A549 (cell line): ENCODE measurements around the gene ERI2. TPM values are rescaled to one million over a fixed set of nuclear protein-coding genes. Genes with fewer than 3 reads are reported as not detected.

Source experiments
- ATAC-seq, 2 experiments: fragments of 200-7000 bp in 1 of 2; fragments of >200 bp in 1 of 2; cut with Nextera tagmentation in 1 of 2; cut with Tn5 transposase in 1 of 2; 3 replicates each; pipeline versions ENCODE4 v1.8.0 to v1.9.1; 2018 to 2020; ENCODE audit warnings: mild to moderate bottlenecking in 1 of 2, moderate library complexity in 1 of 2
- CTCF ChIA-PET: fragments of 300-600 bp; sonication (Branson Sonifier 250); formaldehyde crosslinking; extraction: SDS; loops from one replicate; lab custom pipeline; 2021; ENCODE audit warnings: antibody characterized with exemption, inconsistent platforms; lab: Yijun Ruan, JAX
- POLR2A ChIA-PET: fragments of 350-600 bp; formaldehyde crosslinking; extraction: SDS; loops from one replicate; lab custom pipeline; 2021; ENCODE audit warnings: antibody characterized with exemption, inconsistent platforms; lab: Yijun Ruan, JAX
- DNase-seq, 2 experiments: peaks; one replicate each; pipeline versions ENCODE4 v3.0.0 to v3.0.0-alpha.2; 2011 to 2016; ENCODE audit warnings: low read depth in 1 of 2, low spot score in 1 of 2
- FAIRE-seq: peaks from 2 replicates; lab custom pipeline; 2011; peaks lifted over from hg19 to GRCh38; lab: Jason Lieb, UNC
- H3K27ac ChIP-seq, 2 experiments: fragments of >200 bp; sonication (Bioruptor Twin); formaldehyde crosslinking; 3 replicates each; pipeline ENCODE4 v1.5.1; 2016 to 2017
- H3K4me1 ChIP-seq: fragments of >200 bp; sonication (Bioruptor Twin); formaldehyde crosslinking; 3 replicates; pipeline ENCODE4 v1.6.1; 2016
- H3K4me2 ChIP-seq: fragments of >200 bp; sonication (Bioruptor Twin); formaldehyde crosslinking; 3 replicates; pipeline ENCODE4 v1.6.1; 2016
- H3K4me3 ChIP-seq: fragments of >200 bp; sonication (Bioruptor Twin); formaldehyde crosslinking; 3 replicates; pipeline ENCODE4 v1.5.1; 2016
- H3K9me3 ChIP-seq: fragments of >200 bp; sonication (Bioruptor Twin); formaldehyde crosslinking; 3 replicates; pipeline ENCODE4 v1.6.1; 2016
- BHLHE40 ChIP-seq: IDR thresholded peaks from 2 replicates; pipeline ENCODE4 v1.6.1; 2012; ENCODE audit warnings: low read depth, low read length, inconsistent platforms
- CBX2 ChIP-seq: fragments of 200-600 bp; sonication (generic); IDR thresholded peaks from 2 replicates; pipeline ENCODE4 v1.6.1; 2016; ENCODE audit warnings: low read depth, mild to moderate bottlenecking, borderline replicate concordance
- CBX8 ChIP-seq: fragments of 200-600 bp; sonication (generic); IDR thresholded peaks from 2 replicates; pipeline ENCODE4 v1.6.1; 2016
- CEBPB ChIP-seq, 2 experiments: fragments of >200 bp in 1 of 2; sonication (Bioruptor Twin) in 1 of 2; formaldehyde crosslinking in 1 of 2; IDR thresholded peaks; 2 replicates each; pipeline ENCODE4 v1.6.1; 2012 to 2016
- CTCF ChIP-seq: fragments of >200 bp; sonication (Bioruptor Twin); formaldehyde crosslinking; IDR thresholded peaks from 3 replicates; pipeline ENCODE4 v1.5.1; 2016
- EP300 ChIP-seq, 2 experiments: fragments of >200 bp; sonication (Bioruptor Twin); formaldehyde crosslinking; IDR thresholded peaks; 2 replicates in 1 of 2; 3 replicates in 1 of 2; pipeline ENCODE4 v1.6.1; 2016 to 2017
- FOXS1 ChIP-seq: fragments of 250-450 bp; sonication (Bioruptor Pico); IDR thresholded peaks from 2 replicates; pipeline ENCODE4 v1.5.0; 2020; ENCODE audit warnings: mild to moderate bottlenecking, moderate library complexity
- HOXA7 ChIP-seq: fragments of 250-450 bp; sonication (Bioruptor Pico); IDR thresholded peaks from 2 replicates; pipeline ENCODE4 v1.5.0; 2020; ENCODE audit warnings: mild to moderate bottlenecking, moderate library complexity
- JUNB ChIP-seq: fragments of >200 bp; sonication (Bioruptor Twin); formaldehyde crosslinking; IDR thresholded peaks from 2 replicates; pipeline ENCODE4 v1.6.1; 2016
- KDM1A ChIP-seq: fragments of 200-600 bp; sonication (generic); IDR thresholded peaks from 2 replicates; pipeline ENCODE4 v1.6.1; 2016; ENCODE audit warnings: low read depth, mild to moderate bottlenecking
- MAFK ChIP-seq: fragments of 450-650 bp; IDR thresholded peaks from 2 replicates; pipeline ENCODE4 v1.6.1; 2014; ENCODE audit not compliant: partially characterized antibody
- MAZ ChIP-seq: fragments of 150-350 bp; IDR thresholded peaks from 2 replicates; pipeline ENCODE4 v1.6.1; 2014; ENCODE audit warnings: antibody characterized with exemption, low read depth, low read length, borderline replicate concordance
- MYC ChIP-seq: IDR thresholded peaks from 2 replicates; pipeline ENCODE4 v1.6.1; 2012; ENCODE audit warnings: mild to moderate bottlenecking, inconsistent platforms, low read length, improper control_type of control experiment, borderline replicate concordance
- NFE2L2 ChIP-seq: fragments of 150-350 bp; conservative IDR thresholded peaks from 2 replicates; pipeline ENCODE4 v1.6.1; 2014; ENCODE audit warnings: low read length
- NPAS2 ChIP-seq: fragments of 250-450 bp; sonication (Bioruptor Pico); IDR thresholded peaks from 2 replicates; pipeline ENCODE4 v1.8.0; 2022; ENCODE audit warnings: mild to moderate bottlenecking, moderate library complexity, borderline replicate concordance
- PBX3 ChIP-seq: IDR thresholded peaks from 2 replicates; pipeline ENCODE4 v1.6.1; 2012
- PHF8 ChIP-seq: fragments of 200-600 bp; sonication (generic); IDR thresholded peaks from 2 replicates; pipeline ENCODE4 v1.6.1; 2016; ENCODE audit warnings: low read depth, mild to moderate bottlenecking, antibody characterized with exemption, moderate library complexity, borderline replicate concordance
- RAD21 ChIP-seq, 2 experiments: fragments of >200 bp in 1 of 2; sonication (Bioruptor Twin) in 1 of 2; formaldehyde crosslinking in 1 of 2; IDR thresholded peaks in 1 of 2; conservative IDR thresholded peaks in 1 of 2; 2 replicates in 1 of 2; 3 replicates in 1 of 2; pipeline ENCODE4 v1.6.1; 2012 to 2018; ENCODE audit warnings: inconsistent platforms in 1 of 2
- RFX5 ChIP-seq: fragments of 450-650 bp; IDR thresholded peaks from 2 replicates; pipeline ENCODE4 v1.7.1; 2014; ENCODE audit warnings: antibody characterized with exemption, mild to moderate bottlenecking, moderate library complexity
- RNF2 ChIP-seq: fragments of 200-600 bp; sonication (generic); IDR thresholded peaks from 2 replicates; pipeline ENCODE4 v1.6.1; 2016; ENCODE audit warnings: low read depth, mild to moderate bottlenecking, antibody characterized with exemption, moderate library complexity, borderline replicate concordance
- SMC3 ChIP-seq: fragments of >200 bp; sonication (Bioruptor Twin); formaldehyde crosslinking; IDR thresholded peaks from 3 replicates; pipeline ENCODE4 v1.6.1; 2018; ENCODE audit warnings: inconsistent platforms
- TFCP2L1 ChIP-seq: fragments of 250-450 bp; sonication (Bioruptor Pico); IDR thresholded peaks from 2 replicates; pipeline ENCODE4 v1.5.0; 2021; ENCODE audit warnings: mild to moderate bottlenecking
- TP53 ChIP-seq: fragments of 250-450 bp; sonication (Bioruptor Pico); IDR thresholded peaks from 2 replicates; pipeline ENCODE4 v1.5.0; 2021; ENCODE audit warnings: mild to moderate bottlenecking, moderate library complexity
- ZC3H11A ChIP-seq: fragments of 450-650 bp; IDR thresholded peaks from 2 replicates; pipeline ENCODE4 v1.6.1; 2014; ENCODE audit warnings: antibody characterized with exemption, mild to moderate bottlenecking
- ZNF302 ChIP-seq: fragments of 250-450 bp; sonication (Bioruptor Pico); IDR thresholded peaks from 2 replicates; pipeline ENCODE4 v1.9.0; 2021; ENCODE audit warnings: inconsistent platforms, mild to moderate bottlenecking, moderate library complexity
- ZSCAN20 ChIP-seq: fragments of 250-450 bp; sonication (Bioruptor Pico); IDR thresholded peaks from 2 replicates; pipeline ENCODE4 v1.8.0; 2022; ENCODE audit warnings: mild to moderate bottlenecking, moderate library complexity
- WGBS: methylation state at CpG from one replicate; pipeline ENCODE4 v1.1.6; 2017; ENCODE audit errors: missing lambda C conversion rate; 5-methylcytosine and 5-hydroxymethylcytosine counted together
- polyA plus RNA-seq, 4 experiments: library from polyadenylated mRNA; depleted of rRNA in 3 of 4; stranded (reverse); fragments of >200 nt; fragmentation: RNase III in 1 of 4; extraction: RNeasy Plus Mini Kit Qiagen cat#74134 plus additional on column Dnase treatment in 1 of 4; gene quantifications; 2 replicates in 3 of 4; 3 replicates in 1 of 4; pipeline ENCODE4 v1.2.3, GENCODE V29; 2011 to 2017
- TF ChIP-seq, protein P1 (sequence below): fragments of >200 bp; sonication (Bioruptor Twin); formaldehyde crosslinking; IDR thresholded peaks from 3 replicates; pipeline ENCODE4 v1.6.1; 2016

Gene ERI2
- polyA plus RNA-seq, 2 of the 4 experiments (the other 2 are of a cell fraction), result 15.9 to 25.1 TPM

DNA sequence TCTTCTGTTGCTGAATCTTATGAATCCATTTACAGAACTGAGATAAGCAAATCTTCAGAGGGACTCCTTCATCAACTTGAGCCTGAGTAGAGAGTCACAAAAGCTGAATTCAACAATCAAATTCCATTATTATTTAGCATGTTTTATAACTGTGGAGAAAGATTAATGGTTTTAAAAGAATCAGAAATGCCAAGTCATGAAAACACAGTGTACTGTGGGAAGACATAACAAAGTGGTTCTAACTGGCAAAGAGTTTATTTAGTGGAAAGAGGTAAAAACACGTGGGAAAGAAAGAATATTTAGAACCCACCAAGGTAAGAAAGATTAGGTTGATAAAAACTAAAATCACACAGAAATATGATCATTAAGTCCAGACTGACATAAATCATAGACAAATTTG, 5.0 kb downstream of the ERI2 start:
- CTCF ChIA-PET, result no interaction called here
- Histone ChIP-seq H3K27ac (no peak overlapping the region), H3K9me3 (no peaks in the 10 kb centered on the region), H3K4me1 (no peaks in the 10 kb centered on the region), H3K4me3 (no peak overlapping the region), H3K4me2 (no peak overlapping the region)
- WGBS, result 63% methylated on average over 1 of the region's 1 CpG
- POLR2A ChIA-PET, result no interaction called here
- no peak for FAIRE-seq
- TF ChIP-seq FOXS1, result no peak
- TF ChIP-seq TFCP2L1 (CRISPR knock-in tag), result no peak
- TF ChIP-seq CBX2, result no peak
- TF ChIP-seq NFE2L2, result no peak
- TF ChIP-seq JUNB, result no peak
- no peak for TF ChIP-seq ZNF302
- TF ChIP-seq EP300 (IDR thresholded peaks at IDR 0.05), result no peak
- peak; percentile 38 for TF ChIP-seq MAFK
- no peak for TF ChIP-seq HOXA7
- TF ChIP-seq, all 56 proteins: peak for 1
- DNase-seq (no peak), ATAC-seq (no peak)

DNA sequence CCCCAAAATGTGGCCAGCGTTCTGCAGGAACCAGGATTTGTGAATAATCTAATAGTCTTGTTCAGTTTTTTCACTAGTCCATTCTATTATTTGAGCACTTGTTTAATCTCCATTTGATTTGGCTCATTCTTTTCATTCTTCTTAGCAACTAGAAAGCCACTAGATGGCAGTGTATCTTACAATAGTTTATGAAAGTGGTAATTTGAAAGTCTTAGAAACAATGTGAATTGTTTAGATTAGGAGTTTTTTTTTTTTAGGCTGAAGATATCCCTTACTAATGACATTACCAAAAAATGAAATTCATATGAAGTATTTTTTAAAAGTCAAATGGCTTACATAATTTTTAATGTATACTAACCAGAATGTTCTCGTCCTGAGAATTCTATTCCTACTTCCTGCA, 6.7 kb downstream of the ERI2 start:
- ChIA-PET CTCF (interaction anchor here (0.7 to 1.9 kb wide), 7 partner anchors 7 to 120 kb away, joined by 3 to 8 read pairs (median 3); no protein-coding TSS in a partner anchor), POLR2A (no interaction called here)
- Histone ChIP-seq H3K4me1 (no peaks in the 10 kb centered on the region), H3K9me3 (no peaks in the 10 kb centered on the region), H3K4me3 (no peak overlapping the region), H3K27ac (no peak overlapping the region), H3K4me2 (no peak overlapping the region)
- FAIRE-seq (peak; percentile 54), ATAC-seq (no peak), DNase-seq (no peak)
- TF ChIP-seq MYC (no peak), CEBPB (IDR thresholded peaks at IDR 0.05) (no peak), TP53 (no peak), ZSCAN20 (no peak), CTCF (peak; percentile 52), HOXA7 (no peak), RAD21 (conservative IDR thresholded peaks at IDR 0.05 in 1 of 2, IDR thresholded peaks at IDR 0.05 in 1 of 2) (peak; percentile 25 to 36; a peak in 4 of 5 replicates), KDM1A (no peak), RNF2 (no peak), SMC3 (peak; percentile 51)
- 57% methylated on average over 2 of the region's 2 CpGs for WGBS

GRCh38 chr16:20798364-20798763, 7.9 kb downstream of the ERI2 start:
- ChIA-PET CTCF (interaction anchor here (1.4 to 1.9 kb wide), 3 partner anchors 9 to 51 kb away, joined by 4 to 8 read pairs (median 6); no protein-coding TSS in a partner anchor), POLR2A (no interaction called here)
- ATAC-seq, result no peak
- Histone ChIP-seq H3K9me3 (no peaks in the 10 kb centered on the region), H3K4me2 (no peak overlapping the region)
- no peak for TF ChIP-seq ZC3H11A
- TF ChIP-seq, all 56 proteins: peak for 0
- Histone ChIP-seq H3K27ac (no peak overlapping the region), H3K4me1 (no peaks in the 10 kb centered on the region), H3K4me3 (no peak overlapping the region)
- no peak for DNase-seq
- FAIRE-seq, result no peak
- 86% methylated on average over 2 of the region's 2 CpGs for WGBS

GRCh38 chr16:20791923-20792612, 14.2 kb downstream of the ERI2 start:
- ChIA-PET CTCF (interaction anchor here (0.9 to 1.6 kb wide), 6 partner anchors 8 to 292 kb away, joined by 3 to 7 read pairs (median 3); partner anchors contain the start of genes ERI2 and REXO5), POLR2A (no interaction called here)
- H3K4me2 ChIP-seq, result no peak overlapping the region
- FAIRE-seq (no peak), DNase-seq (no peak), ATAC-seq (no peak)
- 79% methylated on average over 5 of the region's 5 CpGs for WGBS
- H3K4me1 ChIP-seq, result no peaks in the 10 kb centered on the region
- no peak overlapping the region for H3K27ac ChIP-seq
- no peak overlapping the region for H3K4me3 ChIP-seq
- no peaks in the 10 kb centered on the region for H3K9me3 ChIP-seq
- TF ChIP-seq NPAS2 (no peak), RFX5 (no peak), HOXA7 (no peak), BHLHE40 (no peak), SMC3 (no peak), ZSCAN20 (no peak), MAZ (no peak), CBX8 (no peak), PBX3 (no peak), PHF8 (no peak)
- TF ChIP-seq, protein P1, sequence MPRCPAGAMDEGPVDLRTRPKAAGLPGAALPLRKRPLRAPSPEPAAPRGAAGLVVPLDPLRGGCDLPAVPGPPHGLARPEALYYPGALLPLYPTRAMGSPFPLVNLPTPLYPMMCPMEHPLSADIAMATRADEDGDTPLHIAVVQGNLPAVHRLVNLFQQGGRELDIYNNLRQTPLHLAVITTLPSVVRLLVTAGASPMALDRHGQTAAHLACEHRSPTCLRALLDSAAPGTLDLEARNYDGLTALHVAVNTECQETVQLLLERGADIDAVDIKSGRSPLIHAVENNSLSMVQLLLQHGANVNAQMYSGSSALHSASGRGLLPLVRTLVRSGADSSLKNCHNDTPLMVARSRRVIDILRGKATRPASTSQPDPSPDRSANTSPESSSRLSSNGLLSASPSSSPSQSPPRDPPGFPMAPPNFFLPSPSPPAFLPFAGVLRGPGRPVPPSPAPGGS, result no peak
